ENCODE measurements around the gene DBR1.
"Not testable (repeated sequence)": the region's sequence is repeated elsewhere in the genome, so short reads cannot be mapped to it uniquely, and the experiment has no call there.

Gene DBR1

DNA sequence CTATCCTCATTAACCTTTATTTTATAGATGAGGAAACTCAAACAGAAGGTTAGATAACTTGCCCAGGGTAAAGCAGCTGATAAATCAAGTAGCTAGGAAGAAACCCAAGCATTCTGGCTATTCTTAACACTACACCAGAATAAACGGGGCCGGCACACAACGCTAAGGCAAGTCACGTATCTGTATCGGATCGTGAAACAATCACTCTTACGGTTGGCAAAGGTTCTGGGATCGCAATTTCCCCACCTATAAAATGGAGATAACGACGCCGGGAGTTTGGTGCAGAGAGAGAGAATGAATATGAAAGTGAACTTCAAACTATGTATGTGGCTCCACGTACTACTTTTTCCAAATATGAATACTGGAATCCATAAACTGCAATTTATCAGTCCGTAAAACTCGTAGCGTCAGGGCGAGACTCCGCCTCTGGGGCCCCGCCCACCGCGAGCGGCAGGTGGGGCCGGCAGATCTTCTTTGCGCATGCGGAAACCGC, 12.1 kb upstream of the DBR1 start:
- DNase-seq = peak; percentile 87

DNA sequence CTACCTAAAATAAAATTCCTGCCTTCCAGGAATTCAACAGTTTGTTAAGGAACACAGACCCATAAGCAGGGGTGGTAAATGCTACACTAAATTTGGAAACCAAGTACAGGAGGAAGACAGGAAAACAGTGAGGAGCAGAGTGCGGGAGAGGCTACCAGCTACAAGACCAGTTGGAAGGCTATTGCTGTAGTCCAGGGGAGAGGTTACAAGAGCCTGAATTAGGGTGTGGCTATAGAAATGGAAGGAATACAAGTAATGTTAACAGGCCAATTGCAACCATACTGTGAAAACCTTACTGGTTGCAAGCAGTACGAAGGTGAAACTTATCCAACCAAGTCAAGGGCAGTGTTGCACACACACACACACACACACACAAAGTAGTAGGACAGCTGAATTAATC, 11.5 kb upstream of the DBR1 start:
- DNase-seq = no peak

- no peak for DNase-seq
Measured at GRCh38 chr3:138184994-138185393, 10.3 kb upstream of the DBR1 start.

DNA sequence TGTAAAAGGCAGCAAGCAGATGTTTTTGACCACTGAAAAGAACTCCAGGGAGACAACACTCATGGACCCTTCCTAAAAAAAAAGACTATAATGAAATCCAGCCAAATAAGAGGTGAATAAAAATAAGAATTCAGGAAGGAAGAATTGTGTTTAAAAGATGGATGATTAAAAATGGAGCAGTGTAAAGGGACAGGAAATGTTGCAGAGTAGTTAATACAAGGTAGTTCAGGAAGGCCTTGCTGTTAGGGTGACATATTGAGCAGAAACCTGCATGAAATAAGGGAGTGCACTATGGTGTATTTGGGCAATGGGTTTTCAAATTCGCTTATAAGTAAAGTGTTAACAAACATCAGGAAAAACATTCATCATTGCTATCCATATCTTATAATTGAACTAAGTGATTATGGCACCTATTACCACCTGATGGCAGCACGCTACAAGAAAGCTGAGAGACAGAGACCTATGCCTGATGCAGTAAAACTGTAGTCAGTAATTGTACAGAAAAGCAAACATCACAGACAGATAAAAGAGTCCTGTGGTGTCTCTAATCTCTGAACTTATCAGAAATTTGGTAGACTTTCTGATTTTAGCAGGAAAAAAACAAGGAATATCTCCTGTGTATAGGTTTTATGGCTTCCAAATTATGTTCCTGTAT, 5.8 kb upstream of the DBR1 start:
- peak; percentile 31 for DNase-seq

DNA sequence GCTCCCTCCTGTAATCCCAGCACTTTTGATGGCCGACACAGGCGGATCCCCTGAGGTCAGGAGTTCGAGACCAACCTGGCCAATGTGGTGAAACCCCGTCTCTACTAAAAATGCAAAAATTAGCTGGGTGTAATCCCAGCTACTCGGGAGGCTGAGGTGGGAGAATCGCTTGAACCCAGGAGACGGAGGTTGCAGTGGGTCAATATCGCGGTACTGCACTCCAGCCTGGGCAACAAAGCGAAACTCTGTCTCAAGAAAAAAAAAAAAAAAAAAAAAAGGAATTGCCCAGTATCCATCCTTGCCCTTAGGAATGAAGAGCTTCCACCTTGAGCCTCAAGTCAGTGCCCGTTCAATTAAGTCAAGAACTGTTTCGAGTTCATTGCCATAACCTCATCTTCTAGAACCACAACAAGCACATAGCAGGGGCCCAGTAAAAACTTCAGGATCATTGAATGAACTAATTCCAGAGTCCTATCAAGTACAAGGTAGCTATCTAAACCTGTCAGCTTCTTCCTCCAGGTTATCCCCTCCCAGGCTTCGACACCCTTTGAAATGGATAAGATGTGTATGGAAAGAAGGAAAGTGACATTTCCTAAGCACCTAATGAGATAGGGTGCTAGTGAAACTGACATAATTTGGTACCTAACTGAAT, 826 bp downstream of the DBR1 start:
- DNase-seq = no peak

- DNase-seq = no peak
Measured at GRCh38 chr3:138172625-138173024, 2.1 kb downstream of the DBR1 start.

DNA sequence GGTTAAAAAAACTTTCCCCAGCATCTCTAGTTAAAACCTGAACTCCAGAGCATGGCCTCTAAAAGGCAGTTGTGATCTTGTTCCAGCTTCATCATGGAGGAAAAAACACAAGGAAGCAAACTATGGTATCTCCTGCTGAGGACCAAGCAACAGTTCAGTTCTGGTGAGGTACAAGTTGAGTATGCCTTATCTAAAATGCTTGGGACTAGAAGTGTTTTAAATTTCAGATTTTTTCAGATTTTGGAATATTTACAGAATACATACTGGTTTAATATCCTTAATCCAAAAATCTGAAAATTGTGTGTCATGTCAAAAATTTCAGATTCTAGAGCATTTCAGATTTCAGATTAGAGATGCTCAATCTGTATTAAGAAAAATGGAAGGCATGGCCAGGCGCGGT, 9.7 kb downstream of the DBR1 start:
- no peak for DNase-seq

DNA sequence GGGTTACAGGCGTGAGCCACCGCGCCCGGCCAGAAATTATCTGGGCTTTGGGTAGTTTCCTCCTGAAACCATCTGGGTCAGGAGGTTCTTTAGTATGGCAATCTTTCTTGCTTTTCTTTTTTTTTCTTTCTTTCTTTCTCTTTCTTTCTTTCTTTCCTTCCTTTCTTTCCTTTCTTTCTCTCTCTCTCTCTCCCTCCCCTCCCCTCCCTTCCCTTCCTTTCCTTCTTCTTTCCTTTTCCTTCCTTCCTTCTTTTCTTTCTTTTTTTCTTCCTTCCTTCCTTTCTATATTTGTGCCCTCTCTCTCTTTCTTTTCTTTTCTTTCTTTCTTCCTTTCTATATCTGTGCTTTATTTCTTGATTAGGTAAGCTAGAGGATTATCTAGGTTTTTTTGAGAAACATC, 17.0 kb downstream of the DBR1 start:
- no peak for DNase-seq

GRCh38 chr3:138154534-138154933, 20.2 kb downstream of the DBR1 start:
- no peak for DNase-seq

- DNase-seq = no peak
Measured at GRCh38 chr3:138148503-138148902, 26.2 kb downstream of the DBR1 start.

DNA sequence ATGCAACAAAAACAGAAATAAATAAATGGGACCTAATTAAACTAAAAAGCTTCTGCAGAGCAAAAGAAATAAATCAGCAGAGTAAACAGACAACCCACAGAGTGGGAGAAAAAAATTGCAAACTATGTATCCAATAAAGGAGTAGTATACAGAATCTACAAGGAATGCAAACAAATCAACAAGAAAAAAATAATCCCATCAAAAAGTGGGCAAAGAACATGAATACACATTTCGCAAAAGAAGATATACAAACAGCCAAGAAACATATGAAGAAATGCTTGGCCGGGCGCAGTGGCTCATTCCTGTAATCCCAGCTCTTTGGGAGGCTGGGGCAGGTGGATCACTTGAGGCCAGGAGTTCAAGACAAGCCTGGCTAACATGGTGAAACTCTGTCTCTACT, 32.5 kb downstream of the DBR1 start:
- DNase-seq = not testable (repeated sequence)

GRCh38 chr3:138140940-138141339, 33.8 kb downstream of the DBR1 start:
- no peak for DNase-seq

DNA sequence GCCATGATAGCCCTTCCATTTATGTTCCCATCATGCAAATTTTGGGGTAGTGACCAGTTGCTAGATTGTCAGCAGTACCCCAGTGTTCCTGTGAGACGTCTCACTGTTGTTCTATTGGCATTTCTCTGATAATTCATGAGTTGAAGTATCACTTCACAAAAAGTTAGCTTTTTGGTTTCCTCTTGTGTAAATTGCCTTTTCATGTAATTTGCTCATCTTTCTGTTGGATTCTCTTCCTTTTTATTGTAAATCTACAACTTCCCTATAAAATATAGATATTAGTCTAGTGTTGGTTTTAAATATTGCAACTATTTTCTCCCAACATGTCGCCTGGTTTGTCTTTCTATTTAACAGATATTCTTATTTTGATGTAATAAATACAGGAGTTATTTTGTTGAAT, 35.0 kb downstream of the DBR1 start:
- no peak for DNase-seq

DNA sequence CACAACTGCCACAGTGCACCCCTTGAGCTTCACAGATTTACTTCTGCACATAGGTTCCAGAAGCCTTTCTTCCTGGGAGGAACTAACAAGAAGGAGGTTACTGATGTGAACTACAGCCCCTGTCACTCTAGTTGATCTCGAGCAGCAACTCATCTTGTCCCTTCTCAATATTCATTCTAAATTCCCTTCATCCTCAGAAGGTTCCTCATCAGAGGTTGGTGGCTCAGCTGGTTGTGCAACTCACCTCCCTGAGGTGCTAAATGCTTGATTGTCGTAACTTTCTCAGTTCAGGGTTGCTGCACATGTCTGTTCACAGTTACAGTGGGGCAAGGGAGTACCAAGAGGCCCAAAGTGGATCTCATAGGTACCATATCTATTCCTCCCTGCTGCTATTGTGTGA, 36.9 kb downstream of the DBR1 start:
- DNase-seq = no peak

DNA sequence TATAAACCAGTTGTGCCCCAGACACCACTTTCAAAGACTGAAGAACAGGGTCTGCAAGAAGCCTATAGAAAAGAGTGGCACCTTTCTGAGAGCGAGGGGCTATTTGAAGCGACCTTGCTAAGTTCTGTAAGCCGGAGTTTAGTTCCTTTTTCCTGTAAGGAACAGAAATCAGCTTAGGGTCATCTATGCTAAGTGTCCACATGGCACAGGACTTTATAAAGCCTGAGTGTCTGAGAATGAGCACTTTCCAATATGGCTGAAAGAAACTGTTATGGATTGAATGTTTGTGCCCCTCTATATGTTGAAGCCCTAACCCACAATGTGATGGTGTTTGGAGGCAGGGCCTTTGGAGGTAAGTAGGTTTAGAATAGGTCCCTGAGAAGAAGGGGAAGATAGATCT, 38.5 kb downstream of the DBR1 start:
- DNase-seq = no peak

DNA sequence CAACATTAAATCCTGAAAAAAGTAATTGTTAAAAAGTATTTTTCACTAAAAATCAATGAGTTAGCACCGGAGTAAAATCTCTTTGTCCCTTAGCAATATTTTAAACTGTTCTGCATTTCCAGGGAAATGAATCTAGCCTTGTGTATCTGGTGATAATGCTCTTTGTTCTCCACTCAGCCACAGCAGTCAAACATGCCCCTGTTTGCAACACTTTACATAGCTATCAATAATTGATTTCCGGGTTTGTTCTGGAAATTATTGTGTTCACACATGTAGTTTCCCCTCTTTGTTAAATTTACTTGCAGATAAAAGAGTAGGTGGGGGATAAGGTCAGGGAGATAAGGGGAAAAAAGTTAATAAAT, 38.9 kb downstream of the DBR1 start:
- DNase-seq = no peak

DNA sequence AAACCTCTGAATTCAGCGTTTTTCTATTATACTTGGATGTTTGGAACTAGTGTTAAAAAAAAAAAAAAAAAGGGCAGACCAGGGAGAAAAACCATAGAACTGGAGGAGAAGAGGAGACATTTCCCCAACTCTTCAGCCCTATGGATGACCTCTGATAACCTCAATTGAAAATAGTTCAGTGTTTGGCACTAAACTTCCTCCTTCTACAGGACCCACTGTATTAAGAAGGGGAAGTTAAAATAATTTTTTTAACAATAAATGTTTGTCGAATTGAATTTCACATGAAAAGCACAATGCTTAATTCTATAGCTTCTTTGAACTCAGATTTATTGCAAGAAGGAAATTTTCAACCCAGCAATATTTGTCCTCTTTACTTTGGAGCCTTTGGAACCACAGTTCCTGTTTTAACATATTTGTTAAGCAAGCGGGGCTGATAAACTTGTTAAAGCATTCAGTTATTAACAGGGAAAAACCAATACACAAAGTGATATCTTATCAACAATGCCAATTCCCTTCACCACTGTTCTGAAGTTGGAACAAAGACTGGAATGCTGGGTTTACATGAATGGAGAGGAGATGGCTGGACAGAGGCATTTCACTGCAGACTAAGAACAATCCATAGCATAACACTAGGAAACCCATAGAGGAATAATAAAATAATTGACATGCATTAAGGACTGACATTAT, 39.4 kb downstream of the DBR1 start:
- DNase-seq = no peak

GRCh38 chr3:138132239-138132638, 42.5 kb downstream of the DBR1 start, which contains the start of gene A4GNT:
Gene A4GNT, minus strand, starts transcription at chr3:138132390. Its CDS starts 1,134 bp downstream, at chr3:138131256.
- DNase-seq = no peak

DNA sequence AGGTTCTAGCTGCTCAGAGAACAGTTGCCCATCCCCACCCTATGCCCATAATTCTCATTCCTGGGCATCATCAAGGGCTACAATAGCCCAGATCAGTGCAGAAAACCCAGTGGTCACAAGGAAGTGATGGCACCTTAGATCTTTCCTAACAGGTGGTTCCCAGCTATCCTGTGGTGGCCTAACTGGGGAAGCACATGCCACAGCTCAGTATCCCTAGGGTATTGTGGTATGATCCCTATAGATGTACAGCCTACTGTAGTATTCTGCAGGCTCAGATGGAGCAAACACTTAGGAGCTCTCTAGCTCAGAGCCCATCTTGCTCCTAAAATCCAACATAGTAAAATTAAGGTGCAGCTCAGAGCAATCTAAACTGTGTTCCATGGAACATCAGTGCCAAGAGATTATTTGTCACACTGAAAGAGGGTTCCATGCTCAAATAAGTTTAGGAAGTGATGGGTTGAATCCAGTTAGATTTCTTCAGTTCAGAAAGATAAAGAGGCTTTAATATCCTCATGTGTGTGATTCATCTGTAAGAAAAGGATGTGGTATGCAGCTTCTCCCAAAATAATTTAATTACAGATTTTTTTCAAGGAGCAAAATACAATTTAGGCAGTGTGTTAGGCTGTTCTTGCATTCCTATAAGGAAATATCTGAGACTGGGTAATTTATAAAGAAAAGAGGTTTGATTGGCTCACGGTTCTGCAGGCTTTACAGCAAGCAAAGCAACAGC, 46.9 kb downstream of the DBR1 start:
- DNase-seq = peak; percentile 9

- peak; percentile 8 for DNase-seq
Measured at GRCh38 chr3:138125548-138126221, 49.0 kb downstream of the DBR1 start.

DNA sequence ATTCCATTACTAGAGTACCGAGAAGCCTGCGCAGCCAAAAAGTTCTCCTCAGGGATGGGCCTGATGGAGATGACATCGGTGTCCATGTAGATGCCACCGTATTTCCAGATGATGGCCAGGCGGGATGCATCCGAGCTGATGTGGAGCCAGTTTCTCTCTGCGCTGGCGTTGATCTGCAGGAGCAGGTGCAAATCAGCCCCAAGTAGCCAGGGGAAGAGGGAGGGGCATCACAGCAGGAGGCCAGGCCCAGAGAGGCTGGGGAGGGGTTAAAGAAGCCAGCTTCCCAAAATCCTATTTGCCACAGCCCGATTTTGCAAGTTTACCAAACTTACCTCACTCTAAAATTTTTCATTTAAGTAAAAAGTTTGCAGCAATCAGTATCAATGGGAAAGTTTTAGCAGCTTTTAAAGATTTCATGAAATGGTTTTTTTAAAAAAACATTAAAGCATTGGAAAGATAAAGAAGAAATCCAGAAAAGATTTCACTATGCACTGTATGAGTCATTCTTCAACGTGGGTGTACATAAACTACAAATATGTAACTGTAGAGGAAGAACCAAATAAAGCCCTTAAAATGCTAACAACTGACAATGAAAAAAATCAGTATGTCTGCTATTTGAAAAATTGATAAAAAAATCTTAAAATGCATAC, 49.9 kb downstream of the DBR1 start:
- peak; percentile 39 for DNase-seq

DNA sequence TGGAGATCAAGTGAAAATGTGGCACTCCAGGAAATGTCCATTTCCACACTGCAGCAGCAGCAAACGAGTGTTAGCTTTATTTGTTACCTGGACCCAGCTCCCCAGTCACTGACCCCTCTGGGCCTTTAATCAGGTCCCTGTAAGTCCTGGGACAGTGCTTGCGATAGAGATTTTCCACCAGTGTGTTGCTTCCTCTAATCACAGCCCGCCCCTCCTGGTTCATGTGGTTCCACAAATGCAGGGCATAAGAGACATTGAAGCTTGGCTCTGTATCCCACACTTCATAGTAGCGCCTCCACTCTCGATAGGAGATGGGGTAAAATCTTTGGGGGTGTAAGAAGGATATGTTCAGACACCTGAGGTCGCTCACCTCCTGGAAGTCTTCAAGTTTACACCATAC, 50.5 kb downstream of the DBR1 start:
- DNase-seq = no peak

All from fibroblast of skin of scalp (primary cell).